ENCODE measurements around the gene ARFGAP3.

GRCh38 chr22:42841444-42841843 is 15.6 kb downstream of the ARFGAP3 start:
- no peak for TF ChIP-seq ZNF112 (tag by site-specific recombination; IDR thresholded peaks at IDR 0.05)
- no peak for TF ChIP-seq CTCF (tag by site-specific recombination; IDR thresholded peaks at IDR 0.05)
- no peak for TF ChIP-seq SALL2 (tag by site-specific recombination; IDR thresholded peaks at IDR 0.05; ENCODE audit: borderline replicate concordance)
- TF ChIP-seq ZNF140 (tag by site-specific recombination; IDR thresholded peaks at IDR 0.05): no peak
- TF ChIP-seq ZNF148 (tag by site-specific recombination; IDR thresholded peaks at IDR 0.05; ENCODE audit: borderline replicate concordance): no peak
